ENCODE measurements around the gene PALD1.
"Not testable (repeated sequence)": the region's sequence is repeated elsewhere in the genome, so short reads cannot be mapped to it uniquely, and the experiment has no call there.

Gene PALD1

GRCh38 chr10:70571636-70572439, 93.3 kb downstream of the PALD1 start:
- no peak for DNase-seq (ENCODE audit: low read depth in 2 of 2)

GRCh38 chr10:70573599-70574506, 95.3 kb downstream of the PALD1 start:
- DNase-seq (ENCODE audit: low read depth in 2 of 2): no peak

GRCh38 chr10:70575486-70575873, 96.9 kb downstream of the PALD1 start:
- no peak for DNase-seq (ENCODE audit: low read depth in 2 of 2)

- DNase-seq (ENCODE audit: low read depth in 2 of 2): no peak
These were observed 97.6 kb downstream of the PALD1 start for GRCh38 chr10:70575874-70576802.

GRCh38 chr10:70576803-70577517, 98.4 kb downstream of the PALD1 start:
- no peak for DNase-seq (ENCODE audit: low read depth in 2 of 2)

GRCh38 chr10:70578371-70578947, 99.9 kb downstream of the PALD1 start:
- DNase-seq (ENCODE audit: low read depth in 2 of 2): no peak

- no peak for DNase-seq (ENCODE audit: low read depth in 2 of 2)
These were observed 100.9 kb downstream of the PALD1 start for GRCh38 chr10:70579234-70580002.

- DNase-seq (ENCODE audit: low read depth in 2 of 2): not testable (repeated sequence)
These were observed 102.6 kb downstream of the PALD1 start for GRCh38 chr10:70581176-70581575.

GRCh38 chr10:70582793-70583668, 104.5 kb downstream of the PALD1 start:
- DNase-seq (ENCODE audit: low read depth in 2 of 2): no peak

GRCh38 chr10:70583669-70584037, 105.1 kb downstream of the PALD1 start:
- DNase-seq (ENCODE audit: low read depth in 2 of 2): no peak

- DNase-seq (ENCODE audit: low read depth in 2 of 2): no peak
These were observed 105.8 kb downstream of the PALD1 start for GRCh38 chr10:70584366-70584765.

- no peak for DNase-seq (ENCODE audit: low read depth in 2 of 2)
These were observed 106.5 kb downstream of the PALD1 start for GRCh38 chr10:70584909-70585544.

GRCh38 chr10:70585578-70586169, 107.1 kb downstream of the PALD1 start:
- no peak for DNase-seq (ENCODE audit: low read depth in 2 of 2)

- no peak for DNase-seq (ENCODE audit: low read depth in 2 of 2)
These were observed 107.9 kb downstream of the PALD1 start for GRCh38 chr10:70586348-70586930.

GRCh38 chr10:70587045-70587658, 108.6 kb downstream of the PALD1 start:
- DNase-seq (ENCODE audit: low read depth in 2 of 2): no peak

- DNase-seq (ENCODE audit: low read depth in 2 of 2): no peak
These were observed 109.7 kb downstream of the PALD1 start for GRCh38 chr10:70588255-70588654.

- no peak for DNase-seq (ENCODE audit: low read depth in 2 of 2)
These were observed 110.4 kb downstream of the PALD1 start for GRCh38 chr10:70588859-70589570.

Measured in fibroblast of skin of left biceps (primary cell).